ENCODE measurements around the gene CACNG7. TPM values are rescaled to one million over a fixed set of nuclear protein-coding genes. Genes with fewer than 3 reads are reported as not detected.

Gene CACNG7
- total and polyA plus RNA-seq, 2 donors from 2014 or later, result not detected

DNA sequence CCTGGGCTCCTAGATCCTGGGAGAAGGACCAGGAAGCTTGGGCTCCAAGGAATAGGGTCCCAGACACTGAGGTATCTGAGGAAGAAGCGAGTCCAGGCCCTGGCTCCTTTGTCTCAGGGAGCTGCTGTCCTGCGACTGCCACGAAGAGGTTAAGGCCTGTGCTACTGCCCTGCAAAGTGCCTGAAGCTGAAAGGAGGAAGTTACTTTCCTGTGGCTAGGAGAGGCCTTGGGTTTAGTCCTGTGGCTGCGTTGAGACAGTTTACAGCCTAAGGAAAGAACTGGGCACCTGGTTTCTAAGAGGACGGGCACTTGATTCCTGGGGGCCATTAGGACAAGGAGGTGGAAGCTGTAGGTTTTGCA lies 38.6 kb upstream of the CACNG7 start:
- Histone ChIP-seq H3K4me1 (ENCODE audit: control insufficient read depth in 2 of 3, insufficient read depth in 2 of 3, low read depth in 1 of 3, low read length in 3 of 3) (peaks cover 0 to 4% (median 0%) of the 10 kb centered on the region in 3 donors), H3K36me3 (ENCODE audit: control insufficient read depth in 2 of 3, insufficient read depth in 3 of 3, low read length in 3 of 3) (peaks cover 0 to 3% (median 0%) of the 10 kb centered on the region in 3 donors), H3K27ac (ENCODE audit: low read depth in 2 of 2, low read length in 2 of 2) (no peak overlapping the region), H3K27me3 (ENCODE audit: control insufficient read depth, insufficient read depth, low read length) (no peaks in the 10 kb centered on the region), H3K4me3 (ENCODE audit: low read length in 3 of 3) (no peak overlapping the region), H3K9ac (ENCODE audit: low read length in 3 of 3) (no peak overlapping the region), H3K9me3 (ENCODE audit: control insufficient read depth in 2 of 3, insufficient read depth in 1 of 3, low read length in 3 of 3) (no peaks in the 10 kb centered on the region)
- TF ChIP-seq, protein P1, sequence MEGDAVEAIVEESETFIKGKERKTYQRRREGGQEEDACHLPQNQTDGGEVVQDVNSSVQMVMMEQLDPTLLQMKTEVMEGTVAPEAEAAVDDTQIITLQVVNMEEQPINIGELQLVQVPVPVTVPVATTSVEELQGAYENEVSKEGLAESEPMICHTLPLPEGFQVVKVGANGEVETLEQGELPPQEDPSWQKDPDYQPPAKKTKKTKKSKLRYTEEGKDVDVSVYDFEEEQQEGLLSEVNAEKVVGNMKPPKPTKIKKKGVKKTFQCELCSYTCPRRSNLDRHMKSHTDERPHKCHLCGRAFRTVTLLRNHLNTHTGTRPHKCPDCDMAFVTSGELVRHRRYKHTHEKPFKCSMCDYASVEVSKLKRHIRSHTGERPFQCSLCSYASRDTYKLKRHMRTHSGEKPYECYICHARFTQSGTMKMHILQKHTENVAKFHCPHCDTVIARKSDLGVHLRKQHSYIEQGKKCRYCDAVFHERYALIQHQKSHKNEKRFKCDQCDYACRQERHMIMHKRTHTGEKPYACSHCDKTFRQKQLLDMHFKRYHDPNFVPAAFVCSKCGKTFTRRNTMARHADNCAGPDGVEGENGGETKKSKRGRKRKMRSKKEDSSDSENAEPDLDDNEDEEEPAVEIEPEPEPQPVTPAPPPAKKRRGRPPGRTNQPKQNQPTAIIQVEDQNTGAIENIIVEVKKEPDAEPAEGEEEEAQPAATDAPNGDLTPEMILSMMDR (IDR thresholded peaks at IDR 0.05; ENCODE audit: borderline replicate concordance, extremely low read depth, insufficient read depth), result no peak
- FAIRE-seq, result no peak
- no peak for DNase-seq
- intact Hi-C loops (cut with DNase I), result no loop called here

DNA sequence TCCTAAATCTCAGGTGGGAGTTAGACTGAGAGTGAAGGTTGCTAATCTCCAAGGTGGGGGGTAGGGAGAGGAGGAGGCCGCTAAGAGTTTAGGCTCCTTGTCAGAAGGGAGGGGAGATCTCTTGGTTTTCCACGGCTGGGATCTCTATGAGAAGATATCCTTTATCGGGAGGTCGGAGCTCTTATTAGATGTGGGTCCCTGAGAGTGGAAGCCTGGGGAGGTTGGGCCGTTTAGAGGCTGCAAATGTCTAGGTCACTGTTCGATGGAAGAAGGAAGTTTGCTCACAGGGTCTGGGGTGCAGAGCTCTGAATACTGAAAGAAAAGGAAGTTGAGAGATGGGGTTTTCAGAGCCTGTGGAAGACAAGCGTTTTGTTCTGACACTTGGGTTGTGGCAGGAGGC lies 37.6 kb upstream of the CACNG7 start:
- intact Hi-C loops (cut with DNase I), result no loop called here
- no peak for FAIRE-seq
- Histone ChIP-seq H3K27ac (ENCODE audit: low read depth in 2 of 2, low read length in 2 of 2) (no peak overlapping the region), H3K4me1 (ENCODE audit: control insufficient read depth in 2 of 3, insufficient read depth in 2 of 3, low read depth in 1 of 3, low read length in 3 of 3) (peaks cover 0 to 2% (median 0%) of the 10 kb centered on the region in 3 donors), H3K9ac (ENCODE audit: low read length in 3 of 3) (no peak overlapping the region), H3K4me3 (ENCODE audit: low read length in 3 of 3) (no peak overlapping the region), H3K36me3 (ENCODE audit: control insufficient read depth in 2 of 3, insufficient read depth in 3 of 3, low read length in 3 of 3) (peaks cover 0 to 3% (median 0%) of the 10 kb centered on the region in 3 donors), H3K27me3 (ENCODE audit: control insufficient read depth, insufficient read depth, low read length) (no peaks in the 10 kb centered on the region), H3K9me3 (ENCODE audit: control insufficient read depth in 2 of 3, insufficient read depth in 1 of 3, low read length in 3 of 3) (no peaks in the 10 kb centered on the region)
- TF ChIP-seq, protein P1 (IDR thresholded peaks at IDR 0.05; ENCODE audit: borderline replicate concordance, extremely low read depth, insufficient read depth), result no peak
- no peak for DNase-seq

DNA sequence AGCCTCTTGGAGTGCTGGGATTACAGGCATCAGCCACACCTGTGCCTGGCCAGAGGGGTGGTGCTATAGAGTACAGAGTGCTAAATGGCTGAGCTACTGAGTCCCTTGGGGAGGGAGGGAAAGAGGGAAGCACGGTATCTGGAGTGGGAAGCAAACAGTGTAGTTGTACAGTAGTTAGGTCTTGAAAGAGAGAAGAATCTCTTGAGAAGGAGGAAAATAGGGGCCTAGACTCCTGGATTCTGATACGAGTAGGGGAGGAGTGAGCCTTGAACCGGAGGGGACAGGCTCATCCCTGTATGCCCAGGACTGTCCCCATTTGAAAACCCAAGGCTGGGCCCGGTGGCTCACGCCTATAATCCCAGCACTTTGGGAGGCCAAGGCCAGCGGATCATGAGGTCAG lies 36.3 kb upstream of the CACNG7 start:
- no peaks in the 10 kb centered on the region for H3K27me3 ChIP-seq (ENCODE audit: control insufficient read depth, insufficient read depth, low read length)
- H3K27ac ChIP-seq (ENCODE audit: low read depth in 2 of 2, low read length in 2 of 2), result no peak overlapping the region
- no peaks in the 10 kb centered on the region for H3K4me1 ChIP-seq (ENCODE audit: control insufficient read depth in 2 of 3, insufficient read depth in 2 of 3, low read depth in 1 of 3, low read length in 3 of 3)
- intact Hi-C loops (cut with DNase I), result no loop called here
- H3K4me3 ChIP-seq (ENCODE audit: low read length in 3 of 3), result no peak overlapping the region
- TF ChIP-seq, protein P1 (IDR thresholded peaks at IDR 0.05; ENCODE audit: borderline replicate concordance, extremely low read depth, insufficient read depth), result no peak
- H3K9ac ChIP-seq (ENCODE audit: low read length in 3 of 3), result no peak overlapping the region
- DNase-seq (no peak), FAIRE-seq (no peak)
- peaks cover 0 to 2% (median 0%) of the 10 kb centered on the region in 3 donors for H3K9me3 ChIP-seq (ENCODE audit: control insufficient read depth in 2 of 3, insufficient read depth in 1 of 3, low read length in 3 of 3)
- H3K36me3 ChIP-seq (ENCODE audit: control insufficient read depth in 2 of 3, insufficient read depth in 3 of 3, low read length in 3 of 3), result peaks cover 0 to 3% (median 0%) of the 10 kb centered on the region in 3 donors
